ENCODE measurements around the gene DDX56. TPM values are rescaled to one million over a fixed set of nuclear protein-coding genes. Genes with fewer than 3 reads are reported as not detected.
A peak's percentile ranks its signal among the peaks of the same experiment; 100 is the strongest.

DDX56 gene
- total and polyA plus RNA-seq, 2 experiments from 2014 or later, result 62.1 to 65.2 TPM

DNA sequence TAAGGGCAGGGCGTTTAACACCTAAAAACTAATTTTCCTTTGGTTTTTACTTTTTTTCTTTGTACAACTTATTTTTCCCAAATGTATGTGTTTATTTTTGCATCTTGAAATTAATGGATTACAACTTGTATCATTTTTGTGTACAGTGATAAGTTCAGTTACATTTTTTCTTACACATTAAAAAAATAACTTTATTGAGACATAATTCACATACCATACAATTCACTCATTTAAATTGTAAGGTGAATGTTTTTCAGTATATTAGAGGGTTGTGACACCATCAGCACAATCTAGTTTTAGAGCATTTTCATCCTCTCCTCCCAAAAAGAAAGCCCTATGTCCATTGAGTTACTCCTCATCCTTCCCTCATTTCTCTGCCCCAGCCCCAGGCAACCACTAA lies 44.3 kb upstream of the DDX56 start:
- H3K27ac ChIP-seq, result no peak overlapping the region
- H3K4me3 ChIP-seq, result no peak overlapping the region
- no peaks in the 10 kb centered on the region for H3K9me3 ChIP-seq (ENCODE audit: low read depth)
- H3K4me1 ChIP-seq (ENCODE audit: low read depth), result peaks cover 3% of the 10 kb centered on the region
- no peak for DNase-seq (ENCODE audit: low read depth in 1 of 2, low spot score in 1 of 2)
- TF ChIP-seq, protein P1, sequence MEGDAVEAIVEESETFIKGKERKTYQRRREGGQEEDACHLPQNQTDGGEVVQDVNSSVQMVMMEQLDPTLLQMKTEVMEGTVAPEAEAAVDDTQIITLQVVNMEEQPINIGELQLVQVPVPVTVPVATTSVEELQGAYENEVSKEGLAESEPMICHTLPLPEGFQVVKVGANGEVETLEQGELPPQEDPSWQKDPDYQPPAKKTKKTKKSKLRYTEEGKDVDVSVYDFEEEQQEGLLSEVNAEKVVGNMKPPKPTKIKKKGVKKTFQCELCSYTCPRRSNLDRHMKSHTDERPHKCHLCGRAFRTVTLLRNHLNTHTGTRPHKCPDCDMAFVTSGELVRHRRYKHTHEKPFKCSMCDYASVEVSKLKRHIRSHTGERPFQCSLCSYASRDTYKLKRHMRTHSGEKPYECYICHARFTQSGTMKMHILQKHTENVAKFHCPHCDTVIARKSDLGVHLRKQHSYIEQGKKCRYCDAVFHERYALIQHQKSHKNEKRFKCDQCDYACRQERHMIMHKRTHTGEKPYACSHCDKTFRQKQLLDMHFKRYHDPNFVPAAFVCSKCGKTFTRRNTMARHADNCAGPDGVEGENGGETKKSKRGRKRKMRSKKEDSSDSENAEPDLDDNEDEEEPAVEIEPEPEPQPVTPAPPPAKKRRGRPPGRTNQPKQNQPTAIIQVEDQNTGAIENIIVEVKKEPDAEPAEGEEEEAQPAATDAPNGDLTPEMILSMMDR (IDR thresholded peaks at IDR 0.05; ENCODE audit: low read depth, low read length), result no peak
- no peaks in the 10 kb centered on the region for H3K36me3 ChIP-seq
- no peaks in the 10 kb centered on the region for H3K27me3 ChIP-seq

DNA sequence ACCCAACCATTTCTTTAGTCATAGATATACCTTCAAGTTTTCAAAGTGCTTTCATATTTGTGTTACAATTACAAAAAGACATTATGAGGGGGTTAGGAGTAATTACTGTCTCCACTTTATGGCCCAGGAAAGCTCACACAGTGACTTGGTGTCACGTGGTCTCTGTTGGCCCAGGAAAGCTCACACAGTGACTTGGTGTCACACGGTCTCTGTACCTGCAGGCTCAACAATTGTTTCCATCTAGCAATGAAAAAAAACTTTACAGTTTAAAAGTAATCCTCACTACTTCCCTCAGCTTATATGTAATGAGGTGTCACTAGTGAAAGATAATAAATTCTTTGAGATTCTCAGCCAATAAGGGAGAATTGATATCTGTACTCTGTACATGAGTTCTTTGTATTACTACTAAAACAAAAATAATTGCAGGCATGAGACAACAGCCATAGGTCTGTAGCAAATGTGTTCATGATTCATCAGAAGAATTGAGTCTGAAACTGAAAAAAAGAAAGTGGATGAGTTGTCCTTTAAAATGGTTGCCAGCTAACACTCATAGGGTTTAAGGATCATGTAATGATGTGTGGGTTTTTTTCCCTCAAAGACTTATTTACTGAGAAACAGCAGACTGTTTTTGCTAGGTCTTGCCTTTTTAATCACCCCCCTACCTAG lies 43.6 kb upstream of the DDX56 start:
- Histone ChIP-seq H3K4me3 (no peak overlapping the region), H3K27me3 (no peaks in the 10 kb centered on the region), H3K36me3 (no peaks in the 10 kb centered on the region), H3K27ac (no peak overlapping the region), H3K9me3 (ENCODE audit: low read depth) (no peaks in the 10 kb centered on the region), H3K4me1 (ENCODE audit: low read depth) (peaks cover 3% of the 10 kb centered on the region)
- TF ChIP-seq, protein P1 (IDR thresholded peaks at IDR 0.05; ENCODE audit: low read depth, low read length), result no peak
- DNase-seq (ENCODE audit: low read depth in 1 of 2, low spot score in 1 of 2), result peak in 1 of 2 donors; percentile 25

DNA sequence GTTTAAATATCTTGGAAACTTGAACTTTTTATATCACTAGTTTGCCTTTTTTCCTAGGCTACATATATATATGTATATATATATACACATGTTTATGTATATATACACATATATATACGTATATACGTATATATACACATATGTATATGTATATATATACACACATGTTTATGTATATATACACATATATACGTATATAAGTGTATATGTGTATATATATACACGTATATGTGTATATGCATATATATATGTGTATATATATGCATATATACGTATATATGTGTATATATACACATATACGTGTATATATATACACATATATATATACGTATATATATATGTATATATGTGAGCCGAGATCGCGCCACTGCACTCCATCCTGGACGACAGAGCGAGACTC lies 42.8 kb upstream of the DDX56 start:
- Histone ChIP-seq H3K27ac (no peak overlapping the region), H3K36me3 (no peaks in the 10 kb centered on the region), H3K9me3 (ENCODE audit: low read depth) (no peaks in the 10 kb centered on the region), H3K4me1 (ENCODE audit: low read depth) (no peaks in the 10 kb centered on the region), H3K4me3 (no peak overlapping the region), H3K27me3 (no peaks in the 10 kb centered on the region)
- no peak for DNase-seq (ENCODE audit: low read depth in 1 of 2, low spot score in 1 of 2)
- TF ChIP-seq, protein P1 (IDR thresholded peaks at IDR 0.05; ENCODE audit: low read depth, low read length), result no peak

DNA sequence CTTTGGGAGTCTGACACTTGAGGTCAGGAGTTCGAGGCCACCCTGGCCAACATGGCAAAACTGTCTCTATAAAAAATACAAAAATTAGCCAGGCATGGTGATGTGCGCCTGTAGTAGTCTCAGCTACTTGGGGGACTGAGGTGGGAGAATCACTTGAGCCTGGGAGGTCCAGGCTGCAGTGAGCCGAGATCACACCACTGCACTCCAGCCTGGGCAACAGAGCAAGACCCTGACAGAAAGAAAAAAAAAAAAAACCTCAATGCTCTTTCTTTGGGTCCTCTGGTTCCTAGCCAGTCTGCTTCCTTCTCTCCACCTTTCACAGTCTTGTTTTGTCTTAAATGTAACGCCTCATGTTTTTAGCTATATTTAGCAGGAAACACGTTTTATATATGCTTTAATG lies 42.1 kb upstream of the DDX56 start:
- H3K36me3 ChIP-seq, result no peaks in the 10 kb centered on the region
- H3K4me1 ChIP-seq (ENCODE audit: low read depth), result no peaks in the 10 kb centered on the region
- H3K27ac ChIP-seq, result no peak overlapping the region
- H3K27me3 ChIP-seq, result no peaks in the 10 kb centered on the region
- no peak for DNase-seq (ENCODE audit: low read depth in 1 of 2, low spot score in 1 of 2)
- TF ChIP-seq, protein P1 (IDR thresholded peaks at IDR 0.05; ENCODE audit: low read depth, low read length), result no peak
- H3K4me3 ChIP-seq, result no peak overlapping the region
- H3K9me3 ChIP-seq (ENCODE audit: low read depth), result no peaks in the 10 kb centered on the region

DNA sequence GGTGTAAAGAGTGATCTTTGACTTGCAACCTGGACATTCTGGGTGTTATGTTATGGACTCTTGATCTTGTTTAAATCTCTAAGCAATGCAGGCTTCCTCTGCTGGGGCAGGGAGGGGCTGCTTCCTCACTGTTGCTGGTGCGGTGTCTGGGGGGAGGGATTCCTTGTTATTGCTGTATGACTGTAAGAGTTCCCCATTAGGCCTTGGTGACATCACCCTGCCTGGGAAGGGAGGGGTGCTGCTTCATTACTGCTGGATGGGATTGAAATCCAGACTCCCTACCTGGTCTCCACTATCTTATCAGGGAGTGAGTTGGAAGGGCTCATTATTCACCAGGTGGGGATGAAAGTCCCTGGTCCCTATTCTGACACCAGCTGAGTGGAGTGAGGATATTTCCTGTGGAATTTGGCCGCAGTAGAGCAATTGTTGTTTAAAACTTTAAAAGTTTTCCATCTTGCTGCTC lies 41.5 kb upstream of the DDX56 start:
- TF ChIP-seq, protein P1 (IDR thresholded peaks at IDR 0.05; ENCODE audit: low read depth, low read length), result no peak
- Histone ChIP-seq H3K27me3 (no peaks in the 10 kb centered on the region), H3K4me1 (ENCODE audit: low read depth) (no peaks in the 10 kb centered on the region), H3K27ac (peak overlapping the region; percentile 23), H3K9me3 (ENCODE audit: low read depth) (no peaks in the 10 kb centered on the region), H3K4me3 (no peak overlapping the region), H3K36me3 (no peaks in the 10 kb centered on the region)
- no peak for DNase-seq (ENCODE audit: low read depth in 1 of 2, low spot score in 1 of 2)

All from cardiac muscle cell (in vitro differentiated cells and primary cell).